GM21786 (cell line): ENCODE measurements around the gene ZNF408.
"Not testable (repeated sequence)": the region's sequence is repeated elsewhere in the genome, so short reads cannot be mapped to it uniquely, and the experiment has no call there.

Experiments
- ATAC-seq: cut with Tn5 transposase; IDR thresholded peaks from one replicate; pipeline ENCODE4 v1.9.1; 2021; ENCODE audit not compliant: unreplicated experiment

ZNF408 gene

GRCh38 chr11:46700241-46701077 lies at the start of gene ZNF408, which contains the start of gene ARHGAP1:
ZNF408 (plus strand) TSS chr11:46701031; CDS start chr11:46701048, 17 bp downstream.
ARHGAP1 (minus strand) TSS chr11:46700619; CDS start chr11:46696107, 4,512 bp downstream.
- peak; percentile 94 for ATAC-seq

GRCh38 chr11:46655631-46656030 lies 45.2 kb upstream of the ZNF408 start:
- ATAC-seq: no peak

GRCh38 chr11:46657186-46657585 lies 43.6 kb upstream of the ZNF408 start:
- ATAC-seq: no peak

- no peak for ATAC-seq
Measured at GRCh38 chr11:46658259-46658658, 42.6 kb upstream of the ZNF408 start.

- no peak for ATAC-seq
Measured at GRCh38 chr11:46659908-46660307, 40.9 kb upstream of the ZNF408 start.

- ATAC-seq: no peak
Measured at GRCh38 chr11:46661836-46662235, 39.0 kb upstream of the ZNF408 start.

GRCh38 chr11:46662366-46662765 lies 38.5 kb upstream of the ZNF408 start:
- ATAC-seq: no peak

GRCh38 chr11:46663277-46663940 lies 37.4 kb upstream of the ZNF408 start:
- no peak for ATAC-seq

- no peak for ATAC-seq
Measured at GRCh38 chr11:46664612-46665011, 36.2 kb upstream of the ZNF408 start.

GRCh38 chr11:46665356-46665755 lies 35.5 kb upstream of the ZNF408 start:
- no peak for ATAC-seq

- no peak for ATAC-seq
Measured at GRCh38 chr11:46666516-46666915, 34.3 kb upstream of the ZNF408 start.

- ATAC-seq: no peak
Measured at GRCh38 chr11:46667043-46667481, 33.8 kb upstream of the ZNF408 start.

GRCh38 chr11:46668480-46669085 lies 32.2 kb upstream of the ZNF408 start:
- no peak for ATAC-seq

GRCh38 chr11:46669711-46670139 lies 31.1 kb upstream of the ZNF408 start:
- ATAC-seq: no peak

GRCh38 chr11:46670521-46670920 lies 30.3 kb upstream of the ZNF408 start:
- ATAC-seq: not testable (repeated sequence)

GRCh38 chr11:46671958-46672315 lies 28.9 kb upstream of the ZNF408 start:
- ATAC-seq: no peak

- ATAC-seq: no peak
Measured at GRCh38 chr11:46672381-46672839, 28.4 kb upstream of the ZNF408 start.

- ATAC-seq: no peak
Measured at GRCh38 chr11:46673713-46674462, 26.9 kb upstream of the ZNF408 start.

- no peak for ATAC-seq
Measured at GRCh38 chr11:46674463-46675287, 26.2 kb upstream of the ZNF408 start.

GRCh38 chr11:46675288-46675851 lies 25.5 kb upstream of the ZNF408 start:
- ATAC-seq: no peak
